Tibial nerve (tissue), 4 donors: Measurements from ENCODE around the gene NKD1. TPM values are rescaled to one million over a fixed set of nuclear protein-coding genes. Genes with fewer than 3 reads are reported as not detected.

ENCODE experiments used
- DNase-seq, 2 donors: peaks; one replicate each; pipeline ENCODE4 v3.0.0-alpha.2; 2019; ENCODE audit warnings: low spot score in 2 of 2
- H3K27ac ChIP-seq, 4 donors: fragments of 200-600 bp; sonication (generic) in 3 of 4; one replicate each; pipeline ENCODE4 v1.5.1; 2017 to 2019; ENCODE audit warnings: mild to moderate bottlenecking in 1 of 4
- H3K27me3 ChIP-seq, 2 donors: fragments of 200-600 bp; sonication (generic) in 1 of 2; one replicate each; pipeline versions ENCODE4 v1.5.1 to v1.6.0; 2017 to 2019
- H3K36me3 ChIP-seq, 3 donors: fragments of 200-600 bp; sonication (generic); one replicate each; pipeline ENCODE4 v1.5.1; 2018 to 2019
- H3K4me1 ChIP-seq, 4 donors: fragments of 200-600 bp; sonication (generic) in 3 of 4; one replicate each; pipeline ENCODE4 v1.5.1; 2017 to 2019
- H3K4me3 ChIP-seq, 4 donors: fragments of 200-600 bp; sonication (generic) in 3 of 4; one replicate each; pipeline ENCODE4 v1.5.1; 2017 to 2019; ENCODE audit warnings: mild to moderate bottlenecking in 1 of 4, moderate library complexity in 1 of 4
- H3K9me3 ChIP-seq, 4 donors: fragments of 200-600 bp; sonication (generic) in 3 of 4; one replicate each; pipeline ENCODE4 v1.5.1; 2017 to 2019
- EP300 ChIP-seq, 2 donors: sonication (generic); formaldehyde crosslinking; IDR thresholded peaks; one replicate each; pipeline ENCODE4 v1.6.1; 2017; ENCODE audit warnings: antibody characterized with exemption in 2 of 2, mild to moderate bottlenecking in 1 of 2
- POLR2A ChIP-seq, 2 donors: fragments of 450-650 bp; IDR thresholded peaks; one replicate each; pipeline ENCODE4 v1.6.1; 2017; ENCODE audit warnings: antibody characterized with exemption in 2 of 2, mild to moderate bottlenecking in 2 of 2, moderate library complexity in 2 of 2
- WGBS, 2 donors: methylation state at CpG; one replicate each; pipeline ENCODE4 v1.1.5; 2018; 5-methylcytosine and 5-hydroxymethylcytosine counted together
- total RNA-seq, 4 donors: library from RNA; depleted of rRNA; stranded (reverse); fragments of >200 nt; gene quantifications; one replicate each; pipeline ENCODE4 v1.1.0, GENCODE V29; 2016
- TF ChIP-seq, protein P1 (sequence below), 5 experiments: fragments of 200-600 bp in 3 of 5; fragments of 450-650 bp in 2 of 5; sonication (generic) in 3 of 5; IDR thresholded peaks; one replicate each; pipeline ENCODE4 v1.5.1; 2016 to 2019; ENCODE audit warnings: antibody characterized with exemption in 5 of 5, mild to moderate bottlenecking in 3 of 5, moderate library complexity in 2 of 5

The NKD1 gene
- total RNA-seq, 4 donors from 2014 or later, result 20.1 to 92.4 (median 43.1) TPM

DNA sequence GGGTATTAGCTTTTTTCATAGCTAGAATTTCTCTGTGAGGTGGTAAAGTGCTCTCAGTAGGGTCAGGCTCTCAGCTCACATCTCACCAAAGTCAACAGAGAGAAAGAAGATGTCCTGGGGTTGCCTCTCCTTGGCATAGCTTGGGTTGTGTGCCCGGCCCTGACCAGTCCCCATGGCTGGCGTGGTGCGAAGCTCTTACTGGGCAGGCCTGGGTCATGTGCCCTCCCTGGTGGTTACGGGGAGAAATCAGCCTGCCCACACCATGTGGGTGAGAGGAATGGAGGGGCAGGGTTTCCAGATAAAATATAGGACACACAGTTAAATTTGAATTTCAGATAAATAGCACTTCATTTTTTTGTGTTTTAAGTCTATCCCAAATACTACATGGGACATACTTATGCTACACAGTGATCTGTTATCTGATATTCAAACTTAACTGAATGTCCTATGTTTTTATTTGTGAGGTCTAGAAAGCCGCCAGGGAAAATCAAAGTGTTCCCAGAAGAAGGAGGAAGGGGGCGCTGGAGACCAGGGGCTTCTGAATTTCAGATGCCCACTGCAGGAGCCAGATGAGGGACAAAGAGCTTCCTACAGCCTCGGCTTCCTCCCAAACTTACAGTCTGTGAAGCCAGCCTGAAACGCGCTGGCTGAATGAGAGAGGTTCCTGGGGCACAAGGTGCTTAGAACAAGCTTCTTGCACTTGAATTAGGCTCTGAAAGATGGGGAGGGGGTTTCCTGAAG is 45.4 kb downstream of the NKD1 start:
- H3K27me3 ChIP-seq, result no peaks in the 10 kb centered on the region
- WGBS, 2 donors, result 69 to 75% methylated on average over 9 of the region's 9 CpGs
- TF ChIP-seq, protein P1, sequence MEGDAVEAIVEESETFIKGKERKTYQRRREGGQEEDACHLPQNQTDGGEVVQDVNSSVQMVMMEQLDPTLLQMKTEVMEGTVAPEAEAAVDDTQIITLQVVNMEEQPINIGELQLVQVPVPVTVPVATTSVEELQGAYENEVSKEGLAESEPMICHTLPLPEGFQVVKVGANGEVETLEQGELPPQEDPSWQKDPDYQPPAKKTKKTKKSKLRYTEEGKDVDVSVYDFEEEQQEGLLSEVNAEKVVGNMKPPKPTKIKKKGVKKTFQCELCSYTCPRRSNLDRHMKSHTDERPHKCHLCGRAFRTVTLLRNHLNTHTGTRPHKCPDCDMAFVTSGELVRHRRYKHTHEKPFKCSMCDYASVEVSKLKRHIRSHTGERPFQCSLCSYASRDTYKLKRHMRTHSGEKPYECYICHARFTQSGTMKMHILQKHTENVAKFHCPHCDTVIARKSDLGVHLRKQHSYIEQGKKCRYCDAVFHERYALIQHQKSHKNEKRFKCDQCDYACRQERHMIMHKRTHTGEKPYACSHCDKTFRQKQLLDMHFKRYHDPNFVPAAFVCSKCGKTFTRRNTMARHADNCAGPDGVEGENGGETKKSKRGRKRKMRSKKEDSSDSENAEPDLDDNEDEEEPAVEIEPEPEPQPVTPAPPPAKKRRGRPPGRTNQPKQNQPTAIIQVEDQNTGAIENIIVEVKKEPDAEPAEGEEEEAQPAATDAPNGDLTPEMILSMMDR (IDR thresholded peaks at IDR 0.05), result no peak
- TF ChIP-seq EP300 (IDR thresholded peaks at IDR 0.05) (no peak), POLR2A (IDR thresholded peaks at IDR 0.05) (no peak)
- H3K4me1 ChIP-seq, result peaks cover 0 to 24% (median 7%) of the 10 kb centered on the region in 4 donors
- no peak for DNase-seq
- no peaks in the 10 kb centered on the region for H3K36me3 ChIP-seq
- no peaks in the 10 kb centered on the region for H3K9me3 ChIP-seq
- H3K4me3 ChIP-seq, result no peak overlapping the region
- no peak overlapping the region for H3K27ac ChIP-seq

DNA sequence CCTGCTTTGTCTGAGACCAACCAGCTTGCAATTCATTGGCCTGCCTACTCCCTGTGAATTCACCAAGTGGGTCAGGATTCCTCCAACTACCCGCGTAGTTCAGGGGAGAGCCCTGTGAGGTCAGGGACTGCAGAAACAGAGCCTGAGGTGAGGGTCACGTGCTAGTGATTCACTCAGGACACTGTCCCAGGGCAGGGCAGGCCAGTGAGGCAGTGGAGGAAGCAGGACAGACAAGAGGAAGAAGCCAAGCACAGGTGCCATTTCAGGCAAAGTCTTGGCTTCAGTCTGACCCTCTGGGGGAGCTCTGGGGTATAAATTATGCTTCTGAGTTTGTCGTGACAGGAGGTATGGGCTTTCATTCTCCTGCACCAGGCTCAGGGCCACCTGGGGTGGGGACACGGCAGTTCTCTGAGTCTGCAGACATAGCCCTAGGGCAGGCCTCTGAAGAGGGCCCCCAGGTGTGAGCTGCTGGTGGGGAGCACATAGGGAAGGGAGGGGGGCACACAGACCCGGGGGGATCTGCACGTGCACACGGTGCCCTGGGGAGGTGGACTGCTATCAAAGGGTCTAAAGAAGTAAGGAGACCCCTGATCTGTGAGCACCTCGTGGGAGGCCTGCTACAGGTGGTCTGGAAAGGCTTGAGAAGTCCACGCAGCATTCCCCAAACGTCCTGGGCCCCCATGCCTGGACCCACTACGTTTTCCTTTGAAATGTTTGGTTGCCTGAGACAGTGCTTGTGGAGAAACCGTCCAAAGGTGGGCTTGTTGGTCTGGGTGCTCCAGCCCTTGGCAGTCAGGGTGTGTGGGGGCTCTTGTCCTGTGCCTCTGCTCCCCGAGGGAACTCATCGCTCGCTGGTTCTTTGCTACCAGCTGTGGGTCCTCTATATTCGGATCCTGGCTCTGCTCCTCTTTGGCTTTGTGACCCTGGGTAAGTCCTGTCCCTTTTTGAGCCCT is 46.4 kb downstream of the NKD1 start:
- no peak for DNase-seq
- no peaks in the 10 kb centered on the region for H3K9me3 ChIP-seq
- no peaks in the 10 kb centered on the region for H3K36me3 ChIP-seq
- no peak overlapping the region for H3K4me3 ChIP-seq
- H3K27ac ChIP-seq, result no peak overlapping the region
- TF ChIP-seq, protein P1 (IDR thresholded peaks at IDR 0.05), result no peak
- no peak for TF ChIP-seq EP300 (IDR thresholded peaks at IDR 0.05)
- TF ChIP-seq POLR2A (IDR thresholded peaks at IDR 0.05), result no peak
- 86 to 88% methylated on average over 17 of the region's 17 CpGs for WGBS, 2 donors
- H3K4me1 ChIP-seq, result peaks cover 0 to 27% (median 7%) of the 10 kb centered on the region in 4 donors
- no peaks in the 10 kb centered on the region for H3K27me3 ChIP-seq

DNA sequence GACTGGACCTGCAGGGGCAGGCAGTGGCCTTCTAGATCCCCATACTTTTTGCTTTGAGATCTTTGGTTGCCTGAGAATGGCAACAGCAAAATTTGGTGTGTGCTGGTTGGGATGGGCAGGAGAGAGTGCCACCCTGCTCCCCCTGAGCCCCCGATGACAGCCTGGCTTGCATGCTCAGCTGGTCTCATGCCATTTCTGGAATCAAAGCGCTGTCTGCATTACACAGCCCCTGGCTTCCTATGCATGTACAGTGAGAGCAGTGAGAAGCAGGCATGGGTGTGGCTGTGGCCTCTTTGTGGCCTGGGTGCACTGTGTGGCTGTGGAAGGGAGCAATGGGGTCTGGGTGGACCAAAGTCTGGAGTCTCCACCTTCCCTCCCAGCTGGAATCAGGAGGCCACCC is 47.7 kb downstream of the NKD1 start:
- no peak overlapping the region for H3K27ac ChIP-seq
- no peaks in the 10 kb centered on the region for H3K36me3 ChIP-seq
- H3K4me3 ChIP-seq, result no peak overlapping the region
- TF ChIP-seq POLR2A (IDR thresholded peaks at IDR 0.05) (no peak), EP300 (IDR thresholded peaks at IDR 0.05) (no peak)
- TF ChIP-seq, protein P1 (IDR thresholded peaks at IDR 0.05), result no peak
- no peaks in the 10 kb centered on the region for H3K27me3 ChIP-seq
- no peak for DNase-seq
- H3K9me3 ChIP-seq, result no peaks in the 10 kb centered on the region
- 94 to 95% methylated on average over 2 of the region's 2 CpGs for WGBS, 2 donors
- peaks cover 0 to 39% (median 7%) of the 10 kb centered on the region in 4 donors for H3K4me1 ChIP-seq

DNA sequence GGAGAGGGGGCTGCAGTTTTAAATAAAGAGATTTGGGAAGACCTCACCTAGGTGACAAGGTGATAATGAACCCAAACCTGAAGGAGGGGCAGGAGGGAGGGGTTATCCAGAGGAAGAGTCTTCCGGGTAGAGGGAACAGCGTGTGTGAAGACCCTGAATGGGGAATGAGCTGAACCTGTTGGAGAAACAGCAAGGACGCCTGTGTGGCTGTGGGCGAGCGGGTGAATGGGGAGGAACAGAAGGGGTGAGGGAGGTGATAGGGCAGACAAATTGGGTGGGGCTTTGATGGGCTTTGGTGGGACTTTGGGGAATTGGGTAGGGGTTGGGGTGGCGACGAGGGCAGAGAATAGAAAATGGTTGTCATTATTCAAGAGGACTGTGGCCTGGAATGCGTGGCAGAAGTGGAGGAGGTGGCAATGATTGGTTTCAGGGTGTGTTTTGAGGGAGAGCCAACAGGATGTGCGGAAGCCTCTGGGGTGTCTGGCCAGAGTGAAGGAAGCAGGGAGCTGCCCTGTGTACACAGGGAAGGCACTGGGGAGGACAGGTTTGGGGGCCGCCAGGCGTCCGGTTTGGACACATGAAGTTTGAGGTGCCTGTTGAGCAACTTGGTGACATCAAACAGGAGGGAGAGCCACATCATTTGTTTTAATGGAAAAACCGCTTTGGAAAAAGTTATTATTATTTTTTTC is 48.7 kb downstream of the NKD1 start:
- H3K4me3 ChIP-seq, result no peak overlapping the region
- TF ChIP-seq EP300 (IDR thresholded peaks at IDR 0.05) (no peak), POLR2A (IDR thresholded peaks at IDR 0.05) (no peak)
- TF ChIP-seq, protein P1 (IDR thresholded peaks at IDR 0.05), result no peak
- H3K36me3 ChIP-seq, result no peaks in the 10 kb centered on the region
- 85 to 87% methylated on average over 13 of the region's 13 CpGs for WGBS, 2 donors
- no peak for DNase-seq
- no peaks in the 10 kb centered on the region for H3K27me3 ChIP-seq
- peaks cover 0 to 40% (median 10%) of the 10 kb centered on the region in 4 donors for H3K4me1 ChIP-seq
- no peaks in the 10 kb centered on the region for H3K9me3 ChIP-seq
- no peak overlapping the region for H3K27ac ChIP-seq
